ENCODE measurements around the gene ZNF319.

The ZNF319 gene

GRCh38 chr16:57951204-57951960 is 49.1 kb downstream of the ZNF319 start:
- DNase-seq = no peak

GRCh38 chr16:57950382-57950781 is 50.1 kb downstream of the ZNF319 start:
- DNase-seq = no peak

- DNase-seq = no peak
These were observed 50.8 kb downstream of the ZNF319 start for GRCh38 chr16:57949595-57950238.

- no peak for DNase-seq
These were observed 51.5 kb downstream of the ZNF319 start for GRCh38 chr16:57949013-57949412.

- DNase-seq = no peak
These were observed 52.4 kb downstream of the ZNF319 start for GRCh38 chr16:57948027-57948426.

- no peak for DNase-seq
These were observed 53.2 kb downstream of the ZNF319 start for GRCh38 chr16:57947261-57947660.

- no peak for DNase-seq
These were observed 54.2 kb downstream of the ZNF319 start for GRCh38 chr16:57946181-57946801.

GRCh38 chr16:57945740-57946138 is 54.7 kb downstream of the ZNF319 start:
- no peak for DNase-seq

- no peak for DNase-seq
These were observed 55.3 kb downstream of the ZNF319 start for GRCh38 chr16:57944970-57945739.
